NT2/D1 (cell line): ENCODE measurements around the gene NKAIN2.

Source experiments
- DNase-seq: peaks from one replicate; pipeline ENCODE4 v3.0.0-alpha.2; 2011; ENCODE audit warnings: low read depth, low spot score
- H3K27me3 ChIP-seq: 2 replicates; pipeline ENCODE4 v1.6.0; 2011; ENCODE audit warnings: mild to moderate bottlenecking; ENCODE audit not compliant: insufficient read length, insufficient read depth
- H3K36me3 ChIP-seq: 2 replicates; pipeline ENCODE4 v1.6.1; 2011; ENCODE audit warnings: mild to moderate bottlenecking, low read length, mixed read lengths; ENCODE audit not compliant: insufficient read depth, insufficient read length
- H3K4me1 ChIP-seq: 2 replicates; pipeline ENCODE4 v1.5.1; 2011; ENCODE audit not compliant: insufficient read depth, insufficient read length
- H3K4me3 ChIP-seq: 2 replicates; pipeline ENCODE4 v1.5.1; 2011; ENCODE audit warnings: low read depth; ENCODE audit not compliant: insufficient read length
- H3K9ac ChIP-seq: 2 replicates; pipeline ENCODE4 v1.6.0; 2011; ENCODE audit warnings: low read depth; ENCODE audit not compliant: insufficient read length
- H3K9me3 ChIP-seq: 2 replicates; pipeline ENCODE4 v1.5.1; 2011; ENCODE audit warnings: mild to moderate bottlenecking, low read length; ENCODE audit not compliant: insufficient read depth
- SUZ12 ChIP-seq: IDR thresholded peaks from 2 replicates; pipeline ENCODE4 v1.6.1; 2011; ENCODE audit not compliant: insufficient read length, insufficient read depth; ENCODE audit errors: extremely low read depth
- YY1 ChIP-seq: IDR thresholded peaks from 2 replicates; pipeline ENCODE4 v1.6.1; 2011; ENCODE audit not compliant: insufficient read length, insufficient read depth
- ZNF274 ChIP-seq: IDR thresholded peaks from 2 replicates; pipeline ENCODE4 v1.6.1; 2011; ENCODE audit warnings: mild to moderate bottlenecking, low read depth, low read length

The NKAIN2 gene

DNA sequence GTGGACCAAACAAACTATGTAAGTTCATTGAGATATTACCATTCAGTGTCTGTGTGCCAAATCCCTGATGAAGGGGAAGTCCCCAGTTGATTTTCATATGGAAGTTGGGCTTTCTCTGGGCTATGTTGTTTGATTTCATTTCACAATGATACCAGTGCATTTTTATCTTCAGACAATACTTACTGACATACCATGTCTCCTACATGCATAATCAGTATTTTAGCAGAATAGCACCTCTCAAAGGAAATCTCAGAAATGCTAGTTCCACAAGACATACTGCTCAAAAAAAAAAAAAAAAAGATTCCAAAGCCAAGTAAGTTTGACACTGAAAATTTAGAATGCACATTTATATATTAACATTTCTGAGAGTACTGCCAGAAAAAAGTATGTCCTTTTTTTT, 989.7 kb downstream of the NKAIN2 start:
- H3K9me3 ChIP-seq: no peaks in the 10 kb centered on the region
- H3K27me3 ChIP-seq: no peaks in the 10 kb centered on the region
- no peaks in the 10 kb centered on the region for H3K36me3 ChIP-seq
- H3K9ac ChIP-seq: no peak overlapping the region
- no peaks in the 10 kb centered on the region for H3K4me1 ChIP-seq
- DNase-seq: no peak
- no peak for TF ChIP-seq YY1
- TF ChIP-seq ZNF274: no peak
- no peak for TF ChIP-seq SUZ12
- H3K4me3 ChIP-seq: no peak overlapping the region

DNA sequence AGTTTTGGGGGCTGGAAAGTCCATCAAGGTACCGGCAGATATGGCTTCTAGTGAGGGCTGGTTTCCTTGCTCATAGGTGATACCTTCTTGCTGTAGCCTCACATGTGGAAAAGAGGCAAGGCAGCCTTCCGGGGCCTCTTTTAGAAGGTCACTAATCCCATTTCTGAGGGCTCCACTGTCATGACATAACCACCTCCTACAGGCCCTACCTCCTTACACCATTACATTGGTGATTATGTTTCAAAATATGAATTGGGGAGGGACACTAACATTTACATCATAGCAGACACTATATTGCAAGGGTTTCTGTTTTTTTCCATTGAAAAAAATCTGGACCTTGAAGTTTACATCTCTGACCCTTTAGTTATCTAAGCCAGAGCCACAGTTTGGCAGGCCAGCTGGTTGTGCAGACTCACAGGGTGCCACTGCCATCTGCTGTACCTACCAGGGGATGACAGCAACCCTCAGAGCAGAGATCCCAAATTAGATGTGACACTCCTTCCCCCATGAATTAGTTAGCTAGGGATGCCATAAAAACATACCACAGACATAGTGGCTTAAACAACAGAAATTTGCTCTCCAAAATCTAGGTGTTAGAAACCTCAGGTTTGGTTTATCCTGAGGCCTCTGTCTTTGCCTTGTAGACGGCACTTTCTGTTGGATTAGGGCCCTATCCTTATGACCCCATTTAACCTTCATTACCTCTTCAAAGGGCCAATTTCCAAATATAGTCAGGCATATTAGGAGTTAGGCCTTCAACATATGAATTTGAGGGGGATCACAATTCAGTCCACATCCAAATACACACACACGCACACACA, 992.2 kb downstream of the NKAIN2 start:
- Histone ChIP-seq H3K36me3 (no peaks in the 10 kb centered on the region), H3K4me1 (no peaks in the 10 kb centered on the region), H3K9me3 (no peaks in the 10 kb centered on the region), H3K4me3 (no peak overlapping the region), H3K9ac (no peak overlapping the region), H3K27me3 (no peaks in the 10 kb centered on the region)
- DNase-seq: no peak
- TF ChIP-seq YY1: no peak
- TF ChIP-seq ZNF274: no peak
- no peak for TF ChIP-seq SUZ12

DNA sequence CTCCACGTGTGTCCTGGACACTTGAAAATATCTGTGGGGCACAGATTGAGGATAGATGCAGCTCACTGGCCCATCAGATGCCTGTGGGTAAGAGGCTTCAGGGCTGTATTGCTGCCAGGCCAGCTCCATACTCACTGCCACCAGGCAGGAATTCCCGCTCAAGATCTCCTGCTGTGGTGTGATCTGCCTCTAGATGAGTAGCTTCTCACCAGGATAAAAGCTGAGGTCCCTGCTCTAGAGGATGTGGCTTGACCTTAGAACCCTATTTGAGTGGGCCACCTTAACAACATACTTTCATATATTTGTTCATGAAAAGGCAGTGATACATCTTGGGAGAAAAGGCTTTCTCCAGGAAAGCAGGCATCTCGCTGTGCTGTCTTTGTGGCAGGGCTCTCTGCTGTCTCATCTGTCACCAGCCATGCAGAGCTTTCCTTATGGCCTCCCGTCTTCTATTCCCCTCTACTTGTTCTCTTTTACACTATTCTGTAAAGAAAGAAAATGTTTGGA, 992.9 kb downstream of the NKAIN2 start:
- Histone ChIP-seq H3K9ac (no peak overlapping the region), H3K36me3 (no peaks in the 10 kb centered on the region), H3K27me3 (no peaks in the 10 kb centered on the region), H3K4me3 (no peak overlapping the region), H3K4me1 (no peaks in the 10 kb centered on the region), H3K9me3 (no peaks in the 10 kb centered on the region)
- no peak for TF ChIP-seq YY1
- TF ChIP-seq SUZ12: no peak
- TF ChIP-seq ZNF274: no peak
- DNase-seq: no peak

GRCh38 chr6:124797224-124797623, 993.6 kb downstream of the NKAIN2 start:
- no peak for DNase-seq
- Histone ChIP-seq H3K9ac (no peak overlapping the region), H3K9me3 (no peaks in the 10 kb centered on the region), H3K27me3 (no peaks in the 10 kb centered on the region), H3K4me3 (no peak overlapping the region), H3K36me3 (no peaks in the 10 kb centered on the region), H3K4me1 (no peaks in the 10 kb centered on the region)
- no peak for TF ChIP-seq ZNF274
- no peak for TF ChIP-seq SUZ12
- TF ChIP-seq YY1: no peak

- TF ChIP-seq SUZ12 (no peak), YY1 (no peak), ZNF274 (no peak)
- Histone ChIP-seq H3K4me3 (no peak overlapping the region), H3K4me1 (no peaks in the 10 kb centered on the region), H3K36me3 (no peaks in the 10 kb centered on the region), H3K27me3 (no peaks in the 10 kb centered on the region), H3K9me3 (no peaks in the 10 kb centered on the region), H3K9ac (no peak overlapping the region)
- no peak for DNase-seq
Observed at GRCh38 chr6:124798942-124799496, 995.4 kb downstream of the NKAIN2 start.

DNA sequence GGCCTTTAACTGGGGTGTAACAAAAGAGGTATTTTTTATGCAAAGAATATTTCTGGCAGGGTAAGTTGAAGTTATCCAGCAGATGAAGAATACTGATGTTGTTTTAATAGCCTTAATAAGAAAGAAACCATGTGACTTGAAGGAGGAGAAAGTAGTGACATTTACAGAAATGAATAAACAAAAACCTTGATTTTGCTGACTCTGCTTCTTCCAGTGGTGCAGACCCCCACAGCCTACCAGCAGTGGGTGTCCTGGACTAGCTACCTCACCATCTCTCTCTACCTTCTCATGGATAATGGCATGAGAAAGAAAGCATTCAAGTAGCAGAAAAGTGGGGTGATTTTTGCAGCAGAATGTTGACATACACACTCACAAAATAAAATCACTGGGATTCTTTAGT, 996.0 kb downstream of the NKAIN2 start:
- no peak for TF ChIP-seq YY1
- TF ChIP-seq SUZ12: no peak
- no peak for TF ChIP-seq ZNF274
- H3K9me3 ChIP-seq: no peaks in the 10 kb centered on the region
- no peak overlapping the region for H3K4me3 ChIP-seq
- DNase-seq: no peak
- H3K36me3 ChIP-seq: no peaks in the 10 kb centered on the region
- no peaks in the 10 kb centered on the region for H3K27me3 ChIP-seq
- no peak overlapping the region for H3K9ac ChIP-seq
- H3K4me1 ChIP-seq: no peaks in the 10 kb centered on the region

- H3K9me3 ChIP-seq: no peaks in the 10 kb centered on the region
- H3K27me3 ChIP-seq: no peaks in the 10 kb centered on the region
- DNase-seq: no peak
- TF ChIP-seq SUZ12 (no peak), ZNF274 (no peak), YY1 (no peak)
- no peaks in the 10 kb centered on the region for H3K36me3 ChIP-seq
- H3K9ac ChIP-seq: no peak overlapping the region
- H3K4me3 ChIP-seq: no peak overlapping the region
- H3K4me1 ChIP-seq: no peaks in the 10 kb centered on the region
Observed at GRCh38 chr6:124800222-124800621, 996.6 kb downstream of the NKAIN2 start.
